ENCODE results near the gene AKT3. TPM values are rescaled to one million over a fixed set of nuclear protein-coding genes. Genes with fewer than 3 reads are reported as not detected.

Gene AKT3
- total and polyA plus RNA-seq, 8 donors, result 5.5 to 100 (median 13.8) TPM

GRCh38 chr1:243470502-243470901 lies 379.5 kb downstream of the AKT3 start:
- intact Hi-C loops (cut with DNase I; ENCODE audit: low total_unique reads), result no loop called here
- no peaks in the 10 kb centered on the region for H3K9me3 ChIP-seq
- H3K4me1 ChIP-seq, result peaks cover 0 to 25% (median 14%) of the 10 kb centered on the region in 4 donors
- peaks cover 0 to 18% (median 4%) of the 10 kb centered on the region in 4 donors for H3K36me3 ChIP-seq
- no peak for DNase-seq
- no peak overlapping the region for H3K4me3 ChIP-seq
- H3K27ac ChIP-seq, result no peak overlapping the region
- 81 to 90% (median 87%) methylated on average over 7 of the region's 7 CpGs for WGBS, 5 donors
- no peaks in the 10 kb centered on the region for H3K27me3 ChIP-seq
- TF ChIP-seq CTCF (IDR thresholded peaks at IDR 0.05) (no peak), EP300 (IDR thresholded peaks at IDR 0.05) (no peak), POLR2A (IDR thresholded peaks at IDR 0.05) (no peak), POLR2AphosphoS5 (IDR thresholded peaks at IDR 0.05) (no peak)

- peaks cover 0 to 13% (median 6%) of the 10 kb centered on the region in 4 donors for H3K36me3 ChIP-seq
These were observed 380.5 kb downstream of the AKT3 start for GRCh38 chr1:243469497-243469896.

GRCh38 chr1:243465738-243466137 lies 384.3 kb downstream of the AKT3 start:
- no peak overlapping the region for H3K4me3 ChIP-seq
- H3K4me1 ChIP-seq, result peaks cover 0 to 10% (median 0%) of the 10 kb centered on the region in 4 donors
- 69 to 81% (median 75%) methylated on average over 5 of the region's 5 CpGs for WGBS, 5 donors
- intact Hi-C loops (cut with DNase I; ENCODE audit: low total_unique reads), result no loop called here
- no peak for DNase-seq
- TF ChIP-seq CTCF (IDR thresholded peaks at IDR 0.05) (no peak), EP300 (IDR thresholded peaks at IDR 0.05) (no peak), POLR2AphosphoS5 (IDR thresholded peaks at IDR 0.05) (no peak), POLR2A (IDR thresholded peaks at IDR 0.05) (no peak)
- H3K9me3 ChIP-seq, result no peaks in the 10 kb centered on the region
- H3K27me3 ChIP-seq, result no peaks in the 10 kb centered on the region
- peaks cover 0 to 22% (median 10%) of the 10 kb centered on the region in 4 donors for H3K36me3 ChIP-seq
- H3K27ac ChIP-seq, result no peak overlapping the region

More at GRCh38 chr1:243469497-243469896, 380.5 kb downstream of the AKT3 start:
- no peak for TF ChIP-seq CTCF (IDR thresholded peaks at IDR 0.05)
- TF ChIP-seq POLR2AphosphoS5 (IDR thresholded peaks at IDR 0.05), result no peak
- TF ChIP-seq EP300 (IDR thresholded peaks at IDR 0.05), result no peak
- no peak for TF ChIP-seq POLR2A (IDR thresholded peaks at IDR 0.05)
- WGBS, 5 donors, result 97 to 100% (median 97%) methylated on average over 3 of the region's 3 CpGs
- Histone ChIP-seq H3K27me3 (no peaks in the 10 kb centered on the region), H3K4me1 (peaks cover 0 to 24% (median 14%) of the 10 kb centered on the region in 4 donors), H3K27ac (no peak overlapping the region), H3K9me3 (no peaks in the 10 kb centered on the region), H3K4me3 (no peak overlapping the region)
- no peak for DNase-seq
- intact Hi-C loops (cut with DNase I; ENCODE audit: low total_unique reads), result no loop called here

- H3K27me3 ChIP-seq, result no peaks in the 10 kb centered on the region
- DNase-seq, result no peak
- 94 to 98% (median 96%) methylated on average over 5 of the region's 5 CpGs for WGBS, 5 donors
- peaks cover 0 to 23% (median 8%) of the 10 kb centered on the region in 4 donors for H3K36me3 ChIP-seq
- no peak overlapping the region for H3K4me3 ChIP-seq
- intact Hi-C loops (cut with DNase I; ENCODE audit: low total_unique reads), result no loop called here
- H3K27ac ChIP-seq, result no peak overlapping the region
- H3K4me1 ChIP-seq, result peaks cover 0 to 10% (median 0%) of the 10 kb centered on the region in 4 donors
- TF ChIP-seq CTCF (IDR thresholded peaks at IDR 0.05) (no peak), POLR2A (IDR thresholded peaks at IDR 0.05) (no peak), POLR2AphosphoS5 (IDR thresholded peaks at IDR 0.05) (no peak), EP300 (IDR thresholded peaks at IDR 0.05) (no peak)
- no peaks in the 10 kb centered on the region for H3K9me3 ChIP-seq
These were observed 385.0 kb downstream of the AKT3 start for GRCh38 chr1:243465081-243465480.
